ENCODE measurements around the gene NUP133. TPM values are rescaled to one million over a fixed set of nuclear protein-coding genes. Genes with fewer than 3 reads are reported as not detected.

The NUP133 gene
- total and polyA plus RNA-seq, 10 of the 15 experiments (the other 5 are each of a cell fraction or from before 2014, with no cell fraction given) = 10.9 to 45.4 (median 29.2) TPM

DNA sequence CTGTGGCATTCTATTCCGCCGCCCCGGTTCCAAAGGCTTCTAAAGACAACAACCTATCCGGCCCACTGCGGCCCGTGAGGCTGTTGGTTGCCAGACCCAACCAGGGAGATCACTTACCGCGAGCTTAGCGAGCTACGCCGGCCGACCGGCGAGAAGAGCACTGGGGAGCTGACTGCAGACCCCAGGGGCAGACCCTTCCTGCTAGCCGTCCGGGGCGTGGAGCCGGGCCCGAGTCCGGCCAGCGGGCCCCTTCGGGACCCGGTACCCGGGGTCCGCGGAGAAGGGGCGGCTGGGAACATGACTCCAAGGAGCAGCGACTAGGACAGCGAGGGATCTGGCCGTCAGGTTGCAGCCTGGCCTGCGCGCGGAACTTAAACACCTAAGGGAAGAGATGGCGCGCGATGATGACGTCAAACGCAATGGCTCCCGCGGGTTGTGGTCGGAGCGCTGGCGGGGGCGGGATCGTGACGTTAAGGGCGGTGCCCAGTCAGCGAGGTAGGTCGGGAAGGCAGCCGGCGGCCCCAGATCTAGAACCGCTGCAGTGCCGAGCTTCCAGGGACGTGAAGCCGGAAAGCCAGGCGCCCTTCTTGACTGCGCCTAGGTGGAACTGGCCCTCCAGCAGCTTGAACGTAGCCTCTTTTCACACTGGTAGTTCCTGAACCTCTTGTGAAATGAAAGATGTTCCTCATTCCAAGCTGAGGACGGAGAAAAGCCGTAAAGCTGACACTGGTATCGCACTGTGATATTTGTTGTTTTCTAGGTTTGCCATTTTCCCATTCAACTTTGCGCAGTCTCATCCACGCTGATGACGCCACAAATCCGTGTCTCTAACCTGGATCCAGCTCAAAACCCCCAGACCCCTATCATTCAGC, at the start of gene NUP133 (continued):
- TF ChIP-seq, protein P1, sequence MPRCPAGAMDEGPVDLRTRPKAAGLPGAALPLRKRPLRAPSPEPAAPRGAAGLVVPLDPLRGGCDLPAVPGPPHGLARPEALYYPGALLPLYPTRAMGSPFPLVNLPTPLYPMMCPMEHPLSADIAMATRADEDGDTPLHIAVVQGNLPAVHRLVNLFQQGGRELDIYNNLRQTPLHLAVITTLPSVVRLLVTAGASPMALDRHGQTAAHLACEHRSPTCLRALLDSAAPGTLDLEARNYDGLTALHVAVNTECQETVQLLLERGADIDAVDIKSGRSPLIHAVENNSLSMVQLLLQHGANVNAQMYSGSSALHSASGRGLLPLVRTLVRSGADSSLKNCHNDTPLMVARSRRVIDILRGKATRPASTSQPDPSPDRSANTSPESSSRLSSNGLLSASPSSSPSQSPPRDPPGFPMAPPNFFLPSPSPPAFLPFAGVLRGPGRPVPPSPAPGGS (IDR thresholded peaks at IDR 0.05; ENCODE audit: borderline replicate concordance, insufficient read depth, low read depth, low read length, poor library complexity, severe bottlenecking) = no peak
- TF ChIP-seq SMC3 (IDR thresholded peaks at IDR 0.05; ENCODE audit: borderline replicate concordance, low read length) = no peak
- no peak for TF ChIP-seq KDM1A (IDR thresholded peaks at IDR 0.05; ENCODE audit: borderline replicate concordance)
- TF ChIP-seq, protein P2, sequence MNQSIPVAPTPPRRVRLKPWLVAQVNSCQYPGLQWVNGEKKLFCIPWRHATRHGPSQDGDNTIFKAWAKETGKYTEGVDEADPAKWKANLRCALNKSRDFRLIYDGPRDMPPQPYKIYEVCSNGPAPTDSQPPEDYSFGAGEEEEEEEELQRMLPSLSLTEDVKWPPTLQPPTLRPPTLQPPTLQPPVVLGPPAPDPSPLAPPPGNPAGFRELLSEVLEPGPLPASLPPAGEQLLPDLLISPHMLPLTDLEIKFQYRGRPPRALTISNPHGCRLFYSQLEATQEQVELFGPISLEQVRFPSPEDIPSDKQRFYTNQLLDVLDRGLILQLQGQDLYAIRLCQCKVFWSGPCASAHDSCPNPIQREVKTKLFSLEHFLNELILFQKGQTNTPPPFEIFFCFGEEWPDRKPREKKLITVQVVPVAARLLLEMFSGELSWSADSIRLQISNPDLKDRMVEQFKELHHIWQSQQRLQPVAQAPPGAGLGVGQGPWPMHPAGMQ (IDR thresholded peaks at IDR 0.05; ENCODE audit: borderline replicate concordance) = no peak
- TF ChIP-seq, protein P3, sequence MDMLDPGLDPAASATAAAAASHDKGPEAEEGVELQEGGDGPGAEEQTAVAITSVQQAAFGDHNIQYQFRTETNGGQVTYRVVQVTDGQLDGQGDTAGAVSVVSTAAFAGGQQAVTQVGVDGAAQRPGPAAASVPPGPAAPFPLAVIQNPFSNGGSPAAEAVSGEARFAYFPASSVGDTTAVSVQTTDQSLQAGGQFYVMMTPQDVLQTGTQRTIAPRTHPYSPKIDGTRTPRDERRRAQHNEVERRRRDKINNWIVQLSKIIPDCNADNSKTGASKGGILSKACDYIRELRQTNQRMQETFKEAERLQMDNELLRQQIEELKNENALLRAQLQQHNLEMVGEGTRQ (IDR thresholded peaks at IDR 0.05; ENCODE audit: borderline replicate concordance, low read depth, low read length) = no peak
- TF ChIP-seq MYB (IDR thresholded peaks at IDR 0.05; ENCODE audit: borderline replicate concordance, low read depth, low read length) = no peak
- TF ChIP-seq TCF7 (IDR thresholded peaks at IDR 0.05; ENCODE audit: borderline replicate concordance) = no peak
- TF ChIP-seq, protein P4, sequence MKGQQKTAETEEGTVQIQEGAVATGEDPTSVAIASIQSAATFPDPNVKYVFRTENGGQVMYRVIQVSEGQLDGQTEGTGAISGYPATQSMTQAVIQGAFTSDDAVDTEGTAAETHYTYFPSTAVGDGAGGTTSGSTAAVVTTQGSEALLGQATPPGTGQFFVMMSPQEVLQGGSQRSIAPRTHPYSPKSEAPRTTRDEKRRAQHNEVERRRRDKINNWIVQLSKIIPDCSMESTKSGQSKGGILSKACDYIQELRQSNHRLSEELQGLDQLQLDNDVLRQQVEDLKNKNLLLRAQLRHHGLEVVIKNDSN (IDR thresholded peaks at IDR 0.05; ENCODE audit: borderline replicate concordance, extremely low read length, insufficient read depth, low read depth, low read length) = no peak
- no peak for TF ChIP-seq ZBED1 (IDR thresholded peaks at IDR 0.05; ENCODE audit: borderline replicate concordance)
- TF ChIP-seq YBX1 (IDR thresholded peaks at IDR 0.05) = no peak
- TF ChIP-seq MXI1 (IDR thresholded peaks at IDR 0.05; ENCODE audit: low read depth, low read length) = peak; percentile 91
- peak; percentile 96 for TF ChIP-seq POLR2A (IDR thresholded peaks at IDR 0.05; ENCODE audit: low read depth, low read length)
- TF ChIP-seq, protein P5, sequence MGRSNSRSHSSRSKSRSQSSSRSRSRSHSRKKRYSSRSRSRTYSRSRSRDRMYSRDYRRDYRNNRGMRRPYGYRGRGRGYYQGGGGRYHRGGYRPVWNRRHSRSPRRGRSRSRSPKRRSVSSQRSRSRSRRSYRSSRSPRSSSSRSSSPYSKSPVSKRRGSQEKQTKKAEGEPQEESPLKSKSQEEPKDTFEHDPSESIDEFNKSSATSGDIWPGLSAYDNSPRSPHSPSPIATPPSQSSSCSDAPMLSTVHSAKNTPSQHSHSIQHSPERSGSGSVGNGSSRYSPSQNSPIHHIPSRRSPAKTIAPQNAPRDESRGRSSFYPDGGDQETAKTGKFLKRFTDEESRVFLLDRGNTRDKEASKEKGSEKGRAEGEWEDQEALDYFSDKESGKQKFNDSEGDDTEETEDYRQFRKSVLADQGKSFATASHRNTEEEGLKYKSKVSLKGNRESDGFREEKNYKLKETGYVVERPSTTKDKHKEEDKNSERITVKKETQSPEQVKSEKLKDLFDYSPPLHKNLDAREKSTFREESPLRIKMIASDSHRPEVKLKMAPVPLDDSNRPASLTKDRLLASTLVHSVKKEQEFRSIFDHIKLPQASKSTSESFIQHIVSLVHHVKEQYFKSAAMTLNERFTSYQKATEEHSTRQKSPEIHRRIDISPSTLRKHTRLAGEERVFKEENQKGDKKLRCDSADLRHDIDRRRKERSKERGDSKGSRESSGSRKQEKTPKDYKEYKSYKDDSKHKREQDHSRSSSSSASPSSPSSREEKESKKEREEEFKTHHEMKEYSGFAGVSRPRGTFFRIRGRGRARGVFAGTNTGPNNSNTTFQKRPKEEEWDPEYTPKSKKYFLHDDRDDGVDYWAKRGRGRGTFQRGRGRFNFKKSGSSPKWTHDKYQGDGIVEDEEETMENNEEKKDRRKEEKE (IDR thresholded peaks at IDR 0.05) = no peak
- TF ChIP-seq, protein P6, sequence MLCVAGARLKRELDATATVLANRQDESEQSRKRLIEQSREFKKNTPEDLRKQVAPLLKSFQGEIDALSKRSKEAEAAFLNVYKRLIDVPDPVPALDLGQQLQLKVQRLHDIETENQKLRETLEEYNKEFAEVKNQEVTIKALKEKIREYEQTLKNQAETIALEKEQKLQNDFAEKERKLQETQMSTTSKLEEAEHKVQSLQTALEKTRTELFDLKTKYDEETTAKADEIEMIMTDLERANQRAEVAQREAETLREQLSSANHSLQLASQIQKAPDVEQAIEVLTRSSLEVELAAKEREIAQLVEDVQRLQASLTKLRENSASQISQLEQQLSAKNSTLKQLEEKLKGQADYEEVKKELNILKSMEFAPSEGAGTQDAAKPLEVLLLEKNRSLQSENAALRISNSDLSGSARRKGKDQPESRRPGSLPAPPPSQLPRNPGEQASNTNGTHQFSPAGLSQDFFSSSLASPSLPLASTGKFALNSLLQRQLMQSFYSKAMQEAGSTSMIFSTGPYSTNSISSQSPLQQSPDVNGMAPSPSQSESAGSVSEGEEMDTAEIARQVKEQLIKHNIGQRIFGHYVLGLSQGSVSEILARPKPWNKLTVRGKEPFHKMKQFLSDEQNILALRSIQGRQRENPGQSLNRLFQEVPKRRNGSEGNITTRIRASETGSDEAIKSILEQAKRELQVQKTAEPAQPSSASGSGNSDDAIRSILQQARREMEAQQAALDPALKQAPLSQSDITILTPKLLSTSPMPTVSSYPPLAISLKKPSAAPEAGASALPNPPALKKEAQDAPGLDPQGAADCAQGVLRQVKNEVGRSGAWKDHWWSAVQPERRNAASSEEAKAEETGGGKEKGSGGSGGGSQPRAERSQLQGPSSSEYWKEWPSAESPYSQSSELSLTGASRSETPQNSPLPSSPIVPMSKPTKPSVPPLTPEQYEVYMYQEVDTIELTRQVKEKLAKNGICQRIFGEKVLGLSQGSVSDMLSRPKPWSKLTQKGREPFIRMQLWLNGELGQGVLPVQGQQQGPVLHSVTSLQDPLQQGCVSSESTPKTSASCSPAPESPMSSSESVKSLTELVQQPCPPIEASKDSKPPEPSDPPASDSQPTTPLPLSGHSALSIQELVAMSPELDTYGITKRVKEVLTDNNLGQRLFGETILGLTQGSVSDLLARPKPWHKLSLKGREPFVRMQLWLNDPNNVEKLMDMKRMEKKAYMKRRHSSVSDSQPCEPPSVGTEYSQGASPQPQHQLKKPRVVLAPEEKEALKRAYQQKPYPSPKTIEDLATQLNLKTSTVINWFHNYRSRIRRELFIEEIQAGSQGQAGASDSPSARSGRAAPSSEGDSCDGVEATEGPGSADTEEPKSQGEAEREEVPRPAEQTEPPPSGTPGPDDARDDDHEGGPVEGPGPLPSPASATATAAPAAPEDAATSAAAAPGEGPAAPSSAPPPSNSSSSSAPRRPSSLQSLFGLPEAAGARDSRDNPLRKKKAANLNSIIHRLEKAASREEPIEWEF (IDR thresholded peaks at IDR 0.05; ENCODE audit: insufficient replicate concordance, low read depth, low read length) = no peak
